CD4-positive, alpha-beta memory T cell (primary cell): ENCODE data around the gene DLG5. TPM values are rescaled to one million over a fixed set of nuclear protein-coding genes. Genes with fewer than 3 reads are reported as not detected.
A peak's percentile ranks its signal among the peaks of the same experiment; 100 is the strongest.

Source experiments
- CTCF ChIA-PET: fragments of 350-600 bp; sonication (Branson Sonifier 250); formaldehyde crosslinking; loops from one replicate; lab custom pipeline; 2021; ENCODE audit warnings: inconsistent platforms; ENCODE audit not compliant: partially characterized antibody; lab: Charles Lee
- POLR2A ChIA-PET: fragments of 350-600 bp; sonication (Branson Sonifier 250); formaldehyde crosslinking; loops from one replicate; lab custom pipeline; 2021; ENCODE audit not compliant: partially characterized antibody; lab: Charles Lee
- DNase-seq, 5 donors: peaks; one replicate each; pipeline versions ENCODE4 v3.0.0 to v3.0.0-alpha.2; 2020 to 2022; ENCODE audit warnings: mixed read lengths in 1 of 5
- H3K27ac ChIP-seq: one replicate; pipeline ENCODE4 v1.7.0; 2013; ENCODE audit warnings: low read depth, low read length
- H3K27me3 ChIP-seq: 2 replicates; pipeline ENCODE4 v1.7.0; 2013; ENCODE audit warnings: mild to moderate bottlenecking, low read length, moderate library complexity; ENCODE audit not compliant: insufficient read depth
- H3K36me3 ChIP-seq: 2 replicates; pipeline ENCODE4 v1.7.0; 2013; ENCODE audit warnings: mild to moderate bottlenecking, low read length, moderate library complexity; ENCODE audit not compliant: insufficient read depth
- H3K4me1 ChIP-seq: 2 replicates; pipeline ENCODE4 v1.7.0; 2013; ENCODE audit warnings: mild to moderate bottlenecking, low read length, moderate library complexity; ENCODE audit not compliant: insufficient read depth
- H3K4me3 ChIP-seq, 2 donors: one replicate each; pipeline ENCODE4 v1.7.0; 2013; ENCODE audit warnings: low read length in 2 of 2, mild to moderate bottlenecking in 1 of 2
- H3K9me3 ChIP-seq, 2 donors: one replicate each; pipeline ENCODE4 v1.7.0; 2013; ENCODE audit warnings: low read length in 2 of 2, control low read depth in 1 of 2; ENCODE audit not compliant: control insufficient read depth in 1 of 2
- H3K27ac Mint-ChIP-seq, 7 donors: one replicate each; pipeline ENCODE4 v1.8.0; 2020 to 2021; ENCODE audit warnings: mixed read lengths in 7 of 7, mild to moderate bottlenecking in 6 of 7, inconsistent platforms in 3 of 7, moderate library complexity in 3 of 7
- H3K27me3 Mint-ChIP-seq, 2 donors: one replicate each; pipeline ENCODE4 v1.8.0; 2020 to 2021; ENCODE audit warnings: mixed read lengths in 2 of 2
- H3K36me3 Mint-ChIP-seq, 2 donors: one replicate each; pipeline ENCODE4 v1.8.0; 2020 to 2021; ENCODE audit warnings: mixed read lengths in 2 of 2, inconsistent platforms in 1 of 2, mild to moderate bottlenecking in 1 of 2
- H3K4me1 Mint-ChIP-seq, 4 donors: one replicate each; pipeline ENCODE4 v1.8.0; 2020 to 2021; ENCODE audit warnings: mixed read lengths in 4 of 4, mild to moderate bottlenecking in 1 of 4
- H3K4me3 Mint-ChIP-seq, 8 donors: one replicate each; pipeline ENCODE4 v1.8.0; 2020 to 2021; ENCODE audit warnings: mixed read lengths in 8 of 8, mild to moderate bottlenecking in 7 of 8, moderate library complexity in 6 of 8, inconsistent platforms in 3 of 8
- H3K9me3 Mint-ChIP-seq, 8 donors: one replicate each; pipeline ENCODE4 v1.8.0; 2020 to 2021; ENCODE audit warnings: mixed read lengths in 8 of 8, mild to moderate bottlenecking in 5 of 8, inconsistent platforms in 3 of 8, moderate library complexity in 1 of 8
- intact Hi-C: fragments of 100-400 bp; cut with micrococcal nuclease; formaldehyde crosslinking; loops from one replicate; pipeline ENCODE4 v1.15.1; 2023
- polyA plus RNA-seq, 2 donors: library from polyadenylated mRNA; unstranded; fragments of 300-500 nt; fragmentation: Illumina TruSeq; gene quantifications; one replicate each; pipeline ENCODE4 v1.2.3, GENCODE V29; 2021
- total RNA-seq, 2 experiments: library from RNA; stranded (reverse); gene quantifications; one replicate each; pipeline ENCODE4 v1.2.3, GENCODE V29; 2021

Gene DLG5
- total and polyA plus RNA-seq, 4 experiments from 2014 or later, result 0.13 to 3.2 (median 2.7) TPM; not detected in 1

DNA sequence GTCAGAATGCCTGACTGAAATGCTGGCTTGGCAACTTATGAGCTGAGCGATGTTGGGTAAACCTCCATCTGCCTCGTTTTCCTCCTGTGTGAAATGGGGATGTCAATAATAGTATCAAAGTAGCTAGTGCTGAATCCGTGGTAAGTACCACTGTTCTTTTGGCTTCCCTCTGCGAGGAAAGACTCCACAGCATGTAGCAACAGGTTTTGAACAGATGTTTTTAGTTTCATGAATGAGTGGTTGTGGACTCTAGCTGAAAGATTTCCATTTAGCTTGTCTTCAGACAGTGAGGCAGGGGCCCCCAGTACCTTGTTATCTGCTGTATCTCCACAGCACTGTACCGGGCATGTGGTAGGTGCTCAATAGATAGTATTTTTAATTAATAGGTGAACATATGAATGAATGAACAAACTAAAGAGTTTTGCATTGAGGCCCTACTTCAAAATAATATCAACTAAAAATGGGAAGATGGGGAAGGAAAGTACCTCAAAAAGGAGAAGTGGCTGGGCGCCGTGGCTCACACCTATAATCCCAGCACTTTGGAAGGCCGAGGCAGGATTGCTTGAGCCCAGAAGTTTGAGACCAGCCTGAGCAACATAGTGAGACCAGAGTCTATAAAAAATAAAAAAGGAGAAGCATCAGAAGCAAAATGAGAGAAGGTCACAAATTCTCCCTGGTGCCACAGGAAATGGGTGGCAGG, 5.6 kb upstream of the DLG5 start:
- ChIA-PET POLR2A (no interaction called here), CTCF (no interaction called here)
- Histone ChIP-seq H3K4me3 (no peak overlapping the region), H3K9me3 (no peaks in the 10 kb centered on the region), H3K27me3 (no peaks in the 10 kb centered on the region), H3K27ac (no peak overlapping the region), H3K4me1 (peaks cover 6% of the 10 kb centered on the region), H3K36me3 (no peaks in the 10 kb centered on the region)
- Mint-ChIP-seq H3K27ac (no peak overlapping the region), H3K27me3 (peaks cover 15 to 20% of the 10 kb centered on the region in 2 donors), H3K9me3 (no peaks in the 10 kb centered on the region), H3K4me1 (peaks cover 3 to 9% (median 6%) of the 10 kb centered on the region in 4 donors), H3K4me3 (no peak overlapping the region), H3K36me3 (no peaks in the 10 kb centered on the region)
- intact Hi-C loops, result no loop called here
- DNase-seq, result no peak

DNA sequence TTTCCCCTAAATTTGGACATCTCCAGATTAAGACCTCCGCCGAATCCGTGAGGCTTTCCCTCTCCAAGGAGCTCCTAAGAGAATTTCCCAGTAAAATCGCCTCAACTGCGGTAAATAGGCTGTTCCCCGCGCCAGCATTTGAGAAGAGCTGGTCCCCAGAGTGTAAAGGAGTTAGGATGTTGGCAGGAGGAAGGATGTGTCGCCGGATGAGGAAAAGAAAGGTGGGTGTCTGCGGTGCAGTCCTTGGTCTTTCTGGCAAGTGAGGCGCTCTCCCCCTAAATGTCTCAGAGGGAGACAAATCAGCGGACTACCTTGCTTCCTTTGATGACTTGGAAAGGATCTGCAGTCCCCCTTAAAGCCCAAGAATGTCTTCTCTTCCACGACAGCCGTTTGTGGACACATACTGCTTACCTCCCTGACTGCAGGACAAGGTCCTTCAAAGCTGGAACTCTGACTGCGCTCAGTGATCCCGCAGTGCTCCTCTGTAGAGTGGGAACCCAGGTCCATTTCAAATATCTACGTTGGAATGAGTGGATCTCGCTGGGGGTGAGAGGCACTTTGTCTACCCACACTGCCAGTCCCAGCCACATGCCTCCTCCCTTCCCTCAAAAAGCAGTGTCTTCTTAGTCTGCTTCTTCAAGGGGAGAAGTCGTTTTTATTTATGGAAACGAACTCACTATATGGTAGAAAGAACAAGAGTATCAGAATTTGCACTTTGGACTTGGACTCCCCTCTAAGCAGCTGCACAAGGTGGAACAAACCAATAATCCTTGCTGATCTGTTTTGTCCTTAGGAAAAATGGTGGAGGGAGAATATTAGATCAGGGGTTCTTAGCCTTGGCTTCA, 1.1 kb upstream of the DLG5 start:
- no peak overlapping the region for H3K27ac ChIP-seq
- intact Hi-C loops, result no loop called here
- CTCF ChIA-PET, result interaction anchor here (0.5 to 1.0 kb wide), 2 partner anchors 11 to 16 kb away, joined by 3 read pairs; no protein-coding TSS in a partner anchor

DNA sequence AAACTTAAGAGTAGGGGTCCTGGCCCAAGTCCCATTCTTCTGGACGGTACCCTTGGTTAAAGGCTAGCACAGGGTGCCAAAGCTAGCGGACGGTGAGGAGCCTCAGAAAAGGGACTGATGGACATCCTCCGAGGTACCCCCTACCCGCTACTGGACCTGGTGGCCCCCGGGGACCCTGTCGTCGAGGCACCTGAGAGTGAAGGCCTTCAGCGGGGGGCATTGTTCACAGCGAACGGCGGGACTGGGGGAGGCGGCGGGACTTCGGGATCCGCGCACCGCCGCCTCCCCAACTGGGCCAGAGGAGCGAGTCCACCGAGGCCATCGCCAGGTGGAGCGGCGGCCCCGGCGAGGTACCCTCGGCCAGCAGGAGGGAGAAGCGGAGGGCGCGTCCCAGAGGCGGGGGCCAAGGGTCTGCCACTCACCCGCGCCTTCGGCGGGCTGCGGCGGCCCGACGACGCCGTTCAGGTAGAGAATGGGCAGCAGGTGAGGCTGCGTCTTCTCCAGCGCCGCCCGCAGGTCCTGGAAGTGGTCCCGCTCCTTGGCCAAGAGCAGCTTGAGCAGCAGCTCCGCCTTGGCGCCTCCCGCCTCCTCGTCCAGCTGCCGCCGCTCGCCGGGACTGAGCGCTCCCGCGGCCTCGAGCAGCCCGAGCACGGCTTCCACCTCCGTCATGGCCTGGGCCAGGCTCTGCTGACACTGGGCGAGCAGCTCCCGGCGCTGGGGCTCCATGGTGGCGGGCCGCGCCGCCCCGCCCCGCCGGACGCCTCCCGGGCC, 575 bp downstream of the DLG5 start:
- Histone ChIP-seq H3K36me3 (no peaks in the 10 kb centered on the region), H3K4me3 (peak overlapping the region in 1 of 2 donors; percentile 9), H3K9me3 (no peaks in the 10 kb centered on the region), H3K4me1 (peaks cover 17% of the 10 kb centered on the region), H3K27ac (no peak overlapping the region), H3K27me3 (peaks cover 9% of the 10 kb centered on the region)
- POLR2A ChIA-PET, result no interaction called here
- intact Hi-C loops, result no loop called here
- Mint-ChIP-seq H3K4me3 (peak overlapping the region; percentile 58 to 88 (median 74)), H3K36me3 (peaks cover 0 to 3% of the 10 kb centered on the region in 2 donors), H3K27me3 (peaks cover 26 to 30% of the 10 kb centered on the region in 2 donors), H3K27ac (no peak overlapping the region), H3K9me3 (no peaks in the 10 kb centered on the region), H3K4me1 (peaks cover 6 to 16% (median 12%) of the 10 kb centered on the region in 4 donors)
- peak in 2 of 5 donors; percentile 4 to 6 for DNase-seq
- CTCF ChIA-PET, result no interaction called here

More for the DNA sequence above, 1.1 kb upstream of the DLG5 start:
- no peak for DNase-seq
- H3K9me3 ChIP-seq, result no peaks in the 10 kb centered on the region
- H3K4me3 ChIP-seq, result no peak overlapping the region
- H3K9me3 Mint-ChIP-seq, result no peaks in the 10 kb centered on the region
- POLR2A ChIA-PET, result no interaction called here
- peaks cover 0 to 3% of the 10 kb centered on the region in 2 donors for H3K36me3 Mint-ChIP-seq
- no peaks in the 10 kb centered on the region for H3K36me3 ChIP-seq
- H3K4me1 Mint-ChIP-seq, result peaks cover 6 to 16% (median 12%) of the 10 kb centered on the region in 4 donors
- peak overlapping the region; percentile 69 to 82 (median 80) for H3K4me3 Mint-ChIP-seq
- H3K27me3 ChIP-seq, result peaks cover 9% of the 10 kb centered on the region
- peak overlapping the region in 2 of 7 donors; percentile 3 to 24 for H3K27ac Mint-ChIP-seq
- H3K4me1 ChIP-seq, result peaks cover 17% of the 10 kb centered on the region
- peaks cover 26 to 30% of the 10 kb centered on the region in 2 donors for H3K27me3 Mint-ChIP-seq

DNA sequence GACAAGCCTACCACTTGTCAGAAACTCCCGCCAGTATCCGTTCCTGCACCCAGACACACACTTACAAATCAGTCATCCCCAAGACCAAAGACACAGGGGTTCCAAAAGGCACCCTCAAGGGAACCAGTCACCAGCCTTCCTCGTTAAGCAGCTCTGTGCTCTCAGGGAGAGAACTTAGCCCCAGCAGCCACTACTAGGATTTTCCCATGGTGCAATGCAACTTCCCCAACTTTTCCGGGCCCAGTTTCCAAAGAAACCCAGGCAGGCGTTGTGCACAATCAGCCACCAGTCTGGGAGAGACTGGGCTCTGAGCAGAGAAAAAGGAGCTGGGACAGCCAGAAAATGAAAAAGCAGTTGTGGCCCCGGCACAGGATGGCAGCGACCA, 1.2 kb downstream of the DLG5 start:
- Histone ChIP-seq H3K4me3 (no peak overlapping the region), H3K36me3 (no peaks in the 10 kb centered on the region), H3K9me3 (no peaks in the 10 kb centered on the region), H3K4me1 (peaks cover 17% of the 10 kb centered on the region), H3K27ac (no peak overlapping the region), H3K27me3 (peaks cover 9% of the 10 kb centered on the region)
- intact Hi-C loops, result no loop called here
- H3K36me3 Mint-ChIP-seq, result peaks cover 0 to 3% of the 10 kb centered on the region in 2 donors
- H3K27me3 Mint-ChIP-seq, result peaks cover 26 to 31% of the 10 kb centered on the region in 2 donors
- no peak overlapping the region for H3K27ac Mint-ChIP-seq
- peak overlapping the region; percentile 58 to 88 (median 74) for H3K4me3 Mint-ChIP-seq
- DNase-seq, result no peak
- POLR2A ChIA-PET, result no interaction called here
- H3K4me1 Mint-ChIP-seq, result peaks cover 6 to 16% (median 12%) of the 10 kb centered on the region in 4 donors
- no peaks in the 10 kb centered on the region for H3K9me3 Mint-ChIP-seq
- CTCF ChIA-PET, result no interaction called here

DNA sequence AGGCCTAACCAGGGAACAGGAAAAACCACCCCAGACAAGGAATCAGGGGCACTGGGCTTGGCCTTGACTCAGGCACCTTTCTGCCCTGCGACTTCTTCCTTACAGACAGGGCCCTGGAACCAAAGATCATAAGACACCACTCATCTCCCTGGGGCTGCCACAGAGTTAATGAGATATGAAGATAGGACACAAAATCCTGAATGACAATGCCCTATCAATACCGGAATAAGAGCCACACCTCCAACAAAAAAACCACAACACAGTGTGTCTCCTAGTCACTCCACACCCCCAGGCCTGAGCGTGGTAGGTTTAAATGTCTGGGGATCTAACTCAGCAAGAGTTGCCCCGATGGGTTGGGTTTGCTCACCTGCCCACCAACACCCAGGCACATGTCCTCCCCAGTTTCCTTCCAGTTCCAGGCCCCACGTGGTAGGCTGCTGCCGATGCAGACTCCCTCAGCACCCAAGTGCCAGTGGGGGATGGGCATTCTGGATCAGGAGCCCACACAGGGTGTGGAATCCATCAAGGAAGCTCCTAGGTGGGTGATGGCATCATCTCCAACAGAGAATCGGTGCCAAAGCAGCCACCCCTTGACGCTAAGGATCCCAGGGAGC, 3.9 kb downstream of the DLG5 start:
- Mint-ChIP-seq H3K27ac (no peak overlapping the region), H3K27me3 (peaks cover 13 to 21% of the 10 kb centered on the region in 2 donors), H3K36me3 (peaks cover 0 to 3% of the 10 kb centered on the region in 2 donors), H3K9me3 (no peaks in the 10 kb centered on the region), H3K4me1 (peaks cover 4 to 13% (median 10%) of the 10 kb centered on the region in 4 donors), H3K4me3 (no peak overlapping the region)
- ChIA-PET CTCF (no interaction called here), POLR2A (no interaction called here)
- Histone ChIP-seq H3K9me3 (no peaks in the 10 kb centered on the region), H3K36me3 (no peaks in the 10 kb centered on the region), H3K4me3 (no peak overlapping the region), H3K4me1 (peaks cover 16% of the 10 kb centered on the region), H3K27me3 (peaks cover 9% of the 10 kb centered on the region), H3K27ac (no peak overlapping the region)
- intact Hi-C loops, result no loop called here
- DNase-seq, result no peak

DNA sequence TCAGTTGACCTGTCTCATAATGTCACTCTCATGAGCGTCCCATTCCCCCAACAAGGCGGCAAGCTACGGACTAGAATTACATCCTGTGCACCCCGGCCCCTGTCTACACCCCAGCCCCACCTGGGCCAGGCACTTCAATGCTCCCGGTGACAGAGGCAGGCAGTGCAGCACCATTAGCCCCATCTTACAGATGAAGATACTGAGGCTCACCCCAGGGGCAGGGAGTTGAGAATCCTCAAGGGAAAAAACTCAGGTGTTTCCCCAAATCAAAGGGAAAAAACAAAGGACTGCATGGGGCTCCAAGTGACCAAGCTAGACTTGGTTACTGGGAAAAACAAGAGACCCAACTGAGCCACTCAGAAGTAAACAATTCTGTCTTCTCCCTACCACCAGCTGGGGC, 4.5 kb downstream of the DLG5 start:
- Mint-ChIP-seq H3K36me3 (peaks cover 0 to 3% of the 10 kb centered on the region in 2 donors), H3K9me3 (peaks cover 0 to 2% (median 0%) of the 10 kb centered on the region in 8 donors), H3K4me3 (no peak overlapping the region), H3K4me1 (peaks cover 3 to 8% (median 6%) of the 10 kb centered on the region in 4 donors), H3K27me3 (peaks cover 8 to 17% of the 10 kb centered on the region in 2 donors), H3K27ac (no peak overlapping the region)
- H3K36me3 ChIP-seq, result no peaks in the 10 kb centered on the region
- H3K4me1 ChIP-seq, result peaks cover 10% of the 10 kb centered on the region
- ChIA-PET POLR2A (no interaction called here), CTCF (no interaction called here)
- H3K4me3 ChIP-seq, result no peak overlapping the region
- intact Hi-C loops, result no loop called here
- no peak overlapping the region for H3K27ac ChIP-seq
- peaks cover 9% of the 10 kb centered on the region for H3K27me3 ChIP-seq
- no peaks in the 10 kb centered on the region for H3K9me3 ChIP-seq
- DNase-seq, result no peak
